Liver (tissue), 9 donors: ENCODE measurements around the gene DLST. TPM values are rescaled to one million over a fixed set of nuclear protein-coding genes. Genes with fewer than 3 reads are reported as not detected.

Experiments
- DNase-seq: peaks from one replicate; pipeline ENCODE4 v3.0.0-alpha.2; 2017; ENCODE audit warnings: low spot score
- H3K27ac ChIP-seq, 2 donors: one replicate each; pipeline ENCODE4 v1.7.0; 2013; ENCODE audit warnings: inconsistent platforms in 2 of 2, low read length in 2 of 2, control low read depth in 1 of 2, low read depth in 1 of 2, mild to moderate bottlenecking in 1 of 2
- H3K27me3 ChIP-seq, 4 donors: one replicate each; pipeline versions ENCODE4 v1.6.1 to v1.7.0; 2013; ENCODE audit warnings: low read length in 3 of 4, inconsistent platforms in 1 of 4, mild to moderate bottlenecking in 1 of 4, moderate library complexity in 1 of 4; ENCODE audit not compliant: control insufficient read depth in 4 of 4, insufficient read depth in 4 of 4
- H3K36me3 ChIP-seq, 4 donors: one replicate each; pipeline versions ENCODE4 v1.6.1 to v1.7.0; 2013; ENCODE audit warnings: low read length in 3 of 4, mild to moderate bottlenecking in 3 of 4, low read depth in 1 of 4, moderate library complexity in 1 of 4; ENCODE audit not compliant: control insufficient read depth in 4 of 4, insufficient read depth in 3 of 4
- H3K4me1 ChIP-seq, 4 donors: one replicate each; pipeline versions ENCODE4 v1.6.1 to v1.7.0; 2013; ENCODE audit warnings: low read length in 3 of 4, mild to moderate bottlenecking in 3 of 4, moderate library complexity in 1 of 4; ENCODE audit not compliant: control insufficient read depth in 4 of 4, insufficient read depth in 4 of 4
- H3K4me3 ChIP-seq, 3 donors: one replicate each; pipeline versions ENCODE4 v1.6.1 to v1.7.0; 2013; ENCODE audit warnings: low read length in 3 of 3, control low read depth in 1 of 3, low read depth in 1 of 3, mild to moderate bottlenecking in 1 of 3
- H3K9ac ChIP-seq, 2 donors: one replicate each; pipeline ENCODE4 v1.7.0; 2013; ENCODE audit warnings: low read length in 2 of 2, mild to moderate bottlenecking in 2 of 2, moderate library complexity in 2 of 2, control low read depth in 1 of 2, low read depth in 1 of 2
- H3K9me3 ChIP-seq, 4 donors: one replicate each; pipeline versions ENCODE4 v1.6.1 to v1.7.0; 2013; ENCODE audit warnings: low read length in 3 of 4; ENCODE audit not compliant: control insufficient read depth in 4 of 4
- ATF3 ChIP-seq: IDR thresholded peaks from 2 replicates; pipeline ENCODE4 v1.6.1; 2016; ENCODE audit warnings: antibody characterized with exemption
- CTCF ChIP-seq: fragments of 150-350 bp; IDR thresholded peaks from 2 replicates; pipeline ENCODE4 v1.5.1; 2017; ENCODE audit warnings: improper control_type of control experiment, low read depth, low read length; ENCODE audit not compliant: missing input control
- EGR1 ChIP-seq, 2 donors: IDR thresholded peaks; 2 replicates each; pipeline ENCODE4 v1.6.1; 2016 to 2018; ENCODE audit warnings: antibody characterized with exemption in 2 of 2, low read depth in 2 of 2
- FOXA1 ChIP-seq: IDR thresholded peaks from 2 replicates; pipeline ENCODE4 v1.6.1; 2016; ENCODE audit warnings: antibody characterized with exemption
- FOXA2 ChIP-seq: IDR thresholded peaks from 2 replicates; pipeline ENCODE4 v1.6.1; 2016; ENCODE audit warnings: antibody characterized with exemption
- GABPA ChIP-seq, 2 donors: IDR thresholded peaks in 1 of 2; conservative IDR thresholded peaks in 1 of 2; 2 replicates each; pipeline ENCODE4 v1.6.1; 2016; ENCODE audit warnings: antibody characterized with exemption in 2 of 2, mild to moderate bottlenecking in 1 of 2, moderate library complexity in 1 of 2
- HNF4A ChIP-seq, 2 donors: conservative IDR thresholded peaks; 2 replicates each; pipeline ENCODE4 v1.6.1; 2016; ENCODE audit warnings: antibody characterized with exemption in 2 of 2, mild to moderate bottlenecking in 2 of 2
- HNF4G ChIP-seq: IDR thresholded peaks from 2 replicates; pipeline ENCODE4 v1.6.1; 2016; ENCODE audit warnings: antibody characterized with exemption
- JUND ChIP-seq, 2 donors: IDR thresholded peaks; 2 replicates each; pipeline ENCODE4 v1.6.1; 2016; ENCODE audit warnings: antibody characterized with exemption in 2 of 2
- MAX ChIP-seq: IDR thresholded peaks from 2 replicates; pipeline ENCODE4 v1.6.1; 2016; ENCODE audit warnings: antibody characterized with exemption
- NR2F2 ChIP-seq: IDR thresholded peaks from 2 replicates; pipeline ENCODE4 v1.6.1; 2016; ENCODE audit warnings: antibody characterized with exemption
- RAD21 ChIP-seq, 2 donors: IDR thresholded peaks; 2 replicates each; pipeline ENCODE4 v1.6.1; 2016; ENCODE audit warnings: antibody characterized with exemption in 2 of 2, mild to moderate bottlenecking in 2 of 2
- RXRA ChIP-seq, 2 donors: IDR thresholded peaks; 2 replicates each; pipeline ENCODE4 v1.6.1; 2017 to 2018; ENCODE audit warnings: antibody characterized with exemption in 2 of 2, mild to moderate bottlenecking in 1 of 2
- SP1 ChIP-seq: IDR thresholded peaks from 2 replicates; pipeline ENCODE4 v1.6.1; 2018; ENCODE audit warnings: antibody characterized with exemption, mild to moderate bottlenecking
- TAF1 ChIP-seq: conservative IDR thresholded peaks from 2 replicates; pipeline ENCODE4 v1.6.1; 2016; ENCODE audit warnings: antibody characterized with exemption, mild to moderate bottlenecking
- YY1 ChIP-seq: IDR thresholded peaks from 2 replicates; pipeline ENCODE4 v1.6.1; 2016; ENCODE audit warnings: antibody characterized with exemption, mild to moderate bottlenecking
- WGBS: extraction: QIAGEN DNeasy Blood & Tissue Kit; methylation state at CpG from one replicate; pipeline ENCODE4 v1.1.7; 2013; 5-methylcytosine and 5-hydroxymethylcytosine counted together
- polyA plus RNA-seq, 2 donors: library from polyadenylated mRNA; stranded (reverse) in 1 of 2; unstranded in 1 of 2; fragments of 200-250 nt in 1 of 2; fragments of >200 nt in 1 of 2; fragmentation: Nextera tagmentation in 1 of 2; extraction: Ambion mirVana in 1 of 2; gene quantifications; one replicate each; pipeline versions ENCODE4 v1.2.1 to v1.2.3, GENCODE V29; 2013 to 2015
- total RNA-seq, 2 donors: library from RNA; depleted of rRNA; stranded (reverse); fragments of >200 nt; gene quantifications; one replicate each; pipeline ENCODE4 v1.2.3, GENCODE V29; 2014
- TF ChIP-seq, protein P1 (sequence below): IDR thresholded peaks from 2 replicates; pipeline ENCODE4 v1.6.1; 2016; ENCODE audit warnings: antibody characterized with exemption
- TF ChIP-seq, protein P2 (sequence below): IDR thresholded peaks from 2 replicates; pipeline ENCODE4 v1.6.1; 2016; ENCODE audit warnings: antibody characterized with exemption, mild to moderate bottlenecking
- donor health status: healthy.
- donor health status: healthy.
- donor health status: healthy.
- donor health status: healthy.
- donor health status: healthy.

The DLST gene
- total and polyA plus RNA-seq, 4 donors = 10.7 to 69.3 (median 49.5) TPM

DNA sequence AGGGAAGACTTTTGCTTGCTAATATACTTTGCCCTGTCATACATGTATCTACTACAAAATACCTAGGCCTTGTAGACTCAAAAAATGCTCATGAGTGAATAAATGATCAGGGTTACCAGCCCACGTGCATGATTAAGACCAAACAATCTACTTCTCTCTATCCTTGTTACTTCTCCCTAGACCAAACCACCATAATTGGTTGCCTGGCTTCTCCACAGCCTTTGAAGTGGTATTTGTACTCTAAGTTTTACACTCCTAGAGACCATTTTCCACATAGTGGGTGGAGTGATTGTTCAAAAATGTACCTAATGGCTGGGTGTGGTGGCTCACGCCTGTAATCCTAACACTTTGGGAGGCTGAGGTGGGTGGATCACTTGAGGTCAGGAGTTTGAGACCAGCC lies 55.5 kb downstream of the DLST start:
- Histone ChIP-seq H3K9me3 (no peaks in the 10 kb centered on the region), H3K36me3 (no peaks in the 10 kb centered on the region), H3K27me3 (no peaks in the 10 kb centered on the region), H3K27ac (no peak overlapping the region), H3K4me1 (peaks cover 0 to 12% (median 2%) of the 10 kb centered on the region in 4 donors), H3K4me3 (no peak overlapping the region), H3K9ac (no peak overlapping the region)
- no peak for DNase-seq
- TF ChIP-seq HNF4G (no peak), SP1 (no peak), RAD21 (IDR thresholded peaks at IDR 0.05) (no peak), EGR1 (IDR thresholded peaks at IDR 0.05; ENCODE audit: low read depth in 2 of 2) (no peak), FOXA2 (no peak), ATF3 (no peak), GABPA (IDR thresholded peaks at IDR 0.05 in 1 of 2, conservative IDR thresholded peaks at IDR 0.05 in 1 of 2) (no peak), CTCF (no peak), NR2F2 (no peak), JUND (IDR thresholded peaks at IDR 0.05) (no peak), YY1 (no peak), HNF4A (conservative IDR thresholded peaks at IDR 0.05) (no peak), RXRA (IDR thresholded peaks at IDR 0.05) (no peak), FOXA1 (no peak), TAF1 (no peak), MAX (no peak)
- TF ChIP-seq, protein P1, sequence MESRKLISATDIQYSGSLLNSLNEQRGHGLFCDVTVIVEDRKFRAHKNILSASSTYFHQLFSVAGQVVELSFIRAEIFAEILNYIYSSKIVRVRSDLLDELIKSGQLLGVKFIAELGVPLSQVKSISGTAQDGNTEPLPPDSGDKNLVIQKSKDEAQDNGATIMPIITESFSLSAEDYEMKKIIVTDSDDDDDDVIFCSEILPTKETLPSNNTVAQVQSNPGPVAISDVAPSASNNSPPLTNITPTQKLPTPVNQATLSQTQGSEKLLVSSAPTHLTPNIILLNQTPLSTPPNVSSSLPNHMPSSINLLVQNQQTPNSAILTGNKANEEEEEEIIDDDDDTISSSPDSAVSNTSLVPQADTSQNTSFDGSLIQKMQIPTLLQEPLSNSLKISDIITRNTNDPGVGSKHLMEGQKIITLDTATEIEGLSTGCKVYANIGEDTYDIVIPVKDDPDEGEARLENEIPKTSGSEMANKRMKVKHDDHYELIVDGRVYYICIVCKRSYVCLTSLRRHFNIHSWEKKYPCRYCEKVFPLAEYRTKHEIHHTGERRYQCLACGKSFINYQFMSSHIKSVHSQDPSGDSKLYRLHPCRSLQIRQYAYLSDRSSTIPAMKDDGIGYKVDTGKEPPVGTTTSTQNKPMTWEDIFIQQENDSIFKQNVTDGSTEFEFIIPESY = no peak
- TF ChIP-seq, protein P2, sequence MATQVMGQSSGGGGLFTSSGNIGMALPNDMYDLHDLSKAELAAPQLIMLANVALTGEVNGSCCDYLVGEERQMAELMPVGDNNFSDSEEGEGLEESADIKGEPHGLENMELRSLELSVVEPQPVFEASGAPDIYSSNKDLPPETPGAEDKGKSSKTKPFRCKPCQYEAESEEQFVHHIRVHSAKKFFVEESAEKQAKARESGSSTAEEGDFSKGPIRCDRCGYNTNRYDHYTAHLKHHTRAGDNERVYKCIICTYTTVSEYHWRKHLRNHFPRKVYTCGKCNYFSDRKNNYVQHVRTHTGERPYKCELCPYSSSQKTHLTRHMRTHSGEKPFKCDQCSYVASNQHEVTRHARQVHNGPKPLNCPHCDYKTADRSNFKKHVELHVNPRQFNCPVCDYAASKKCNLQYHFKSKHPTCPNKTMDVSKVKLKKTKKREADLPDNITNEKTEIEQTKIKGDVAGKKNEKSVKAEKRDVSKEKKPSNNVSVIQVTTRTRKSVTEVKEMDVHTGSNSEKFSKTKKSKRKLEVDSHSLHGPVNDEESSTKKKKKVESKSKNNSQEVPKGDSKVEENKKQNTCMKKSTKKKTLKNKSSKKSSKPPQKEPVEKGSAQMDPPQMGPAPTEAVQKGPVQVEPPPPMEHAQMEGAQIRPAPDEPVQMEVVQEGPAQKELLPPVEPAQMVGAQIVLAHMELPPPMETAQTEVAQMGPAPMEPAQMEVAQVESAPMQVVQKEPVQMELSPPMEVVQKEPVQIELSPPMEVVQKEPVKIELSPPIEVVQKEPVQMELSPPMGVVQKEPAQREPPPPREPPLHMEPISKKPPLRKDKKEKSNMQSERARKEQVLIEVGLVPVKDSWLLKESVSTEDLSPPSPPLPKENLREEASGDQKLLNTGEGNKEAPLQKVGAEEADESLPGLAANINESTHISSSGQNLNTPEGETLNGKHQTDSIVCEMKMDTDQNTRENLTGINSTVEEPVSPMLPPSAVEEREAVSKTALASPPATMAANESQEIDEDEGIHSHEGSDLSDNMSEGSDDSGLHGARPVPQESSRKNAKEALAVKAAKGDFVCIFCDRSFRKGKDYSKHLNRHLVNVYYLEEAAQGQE = no peak
- WGBS = 78% methylated on average over 2 of the region's 2 CpGs
